Heart right ventricle (tissue), 16 donors: ENCODE results near the gene CRTC3. TPM values are rescaled to one million over a fixed set of nuclear protein-coding genes. Genes with fewer than 3 reads are reported as not detected.
A peak's percentile ranks its signal among the peaks of the same experiment; 100 is the strongest.

ENCODE experiments used
- ATAC-seq, 8 donors: fragments of 200-7000 bp; cut with Tn5 transposase; one replicate each; pipeline ENCODE4 v1.9.1; 2020; ENCODE audit warnings: mild to moderate bottlenecking in 8 of 8, moderate library complexity in 8 of 8, moderate number of reproducible peaks in 1 of 8
- DNase-seq, 2 donors: peaks; one replicate each; pipeline ENCODE4 v3.0.0-alpha.2; 2020
- H3K27ac ChIP-seq, 10 donors: fragments of 200-600 bp; sonication (generic) in 2 of 10; one replicate each; pipeline versions ENCODE4 v1.5.0 to v1.8.0; 2020 to 2022; ENCODE audit warnings: mild to moderate bottlenecking in 3 of 10
- H3K27me3 ChIP-seq, 7 donors: fragments of 200-600 bp; one replicate each; pipeline ENCODE4 v1.8.0; 2021 to 2022; ENCODE audit warnings: mild to moderate bottlenecking in 2 of 7
- H3K36me3 ChIP-seq, 9 donors: fragments of 200-600 bp; sonication (generic) in 1 of 9; one replicate each; pipeline versions ENCODE4 v1.5.0 to v1.8.0; 2020 to 2022; ENCODE audit warnings: mild to moderate bottlenecking in 2 of 9
- H3K4me1 ChIP-seq, 9 donors: fragments of 200-600 bp; sonication (generic) in 1 of 9; one replicate each; pipeline versions ENCODE4 v1.5.0 to v1.8.0; 2020 to 2022; ENCODE audit warnings: mild to moderate bottlenecking in 4 of 9
- H3K4me3 ChIP-seq, 10 donors: fragments of 200-600 bp; sonication (generic) in 2 of 10; one replicate each; pipeline versions ENCODE4 v1.5.0 to v1.8.0; 2020 to 2022; ENCODE audit warnings: mild to moderate bottlenecking in 7 of 10, moderate library complexity in 2 of 10
- H3K9me3 ChIP-seq, 11 donors: fragments of 200-600 bp in 10 of 11; sonication (generic) in 2 of 11; one replicate each; pipeline versions ENCODE4 v1.5.0 to v1.8.0; 2013 to 2022; ENCODE audit warnings: mild to moderate bottlenecking in 2 of 11, control low read depth in 1 of 11, moderate library complexity in 1 of 11
- WGBS, 2 donors: extraction: QIAGEN DNeasy Blood & Tissue Kit; methylation state at CpG; one replicate each; pipeline ENCODE4 v1.1.7; 2013; ENCODE audit warnings: inconsistent platforms in 1 of 2; 5-methylcytosine and 5-hydroxymethylcytosine counted together
- intact Hi-C, 10 donors: fragments of 100-400 bp; cut with DNase I; formaldehyde crosslinking; loops; one replicate each; pipeline versions ENCODE4 v1.11.1 to v1.14.2; 2022
- polyA plus RNA-seq, 2 donors: library from polyadenylated mRNA; stranded (reverse); fragments of 200-250 nt; gene quantifications; one replicate each; pipeline ENCODE4 v1.2.3, GENCODE V29; 2013
- total RNA-seq, 10 donors: library from RNA; stranded (reverse); fragmentation: NEBNext Ultra II Directional in 3 of 10; extraction: Animal tissue kit (Norgen Biotek cat#: 25700) in 3 of 10; gene quantifications; one replicate each; pipeline versions ENCODE4 v1.2.1 to v1.2.4, GENCODE V29; 2021 to 2023
- TF ChIP-seq, protein P1 (sequence below), 9 donors: fragments of 200-600 bp; sonication (generic) in 2 of 9; IDR thresholded peaks; one replicate each; pipeline versions ENCODE4 v1.5.0 to v1.8.0; 2021 to 2022; ENCODE audit warnings: antibody characterized with exemption in 9 of 9, mild to moderate bottlenecking in 5 of 9, moderate library complexity in 1 of 9
- donor health status: Arrhythmogenic right ventricular cardiomyopathy.
- donor health status: ischemic (EF 13 %, LVEDD 7.1; RV severe dilation, severe dysfunction).
- donor health status: healthy with polysubstance abuse.
- donor health status: DM: no; HTN: yes; CAD: no.
- donor health status: DM: no; HTN: no; CAD: no.
- donor health status: ischemic (EF 25% LVEDD 6.9; RV normal size, moderate dysfunction).
- donor health status: ischemic (EF 25% LVEDD 5.7; RV mildly dilated, moderate dysfunction).
- donor health status: healthy.
- donor health status: DM: yes; HTN: yes; CAD: no.
- donor health status: Ischemic cardiomyopathy.
- donor health status: ischemic (EF 35%, LVEDD 5.7; RV mildly dilated, moderate dysfunction).
- donor health status: nonischemic (EF 11% LVEDD 7.7; RV severe dilation, severe dysfunction).
- donor health status: DM: yes; HTN: yes; CAD: no.
- donor health status: PGD.
- donor health status: ischemic (EF 29% LVEDD 5.4; RV normal size, mild dysfunction).
- donor health status: nonischemic (EF 23%, LVEDD 6.1; RV moderate dilation, normal function).

Gene CRTC3
- total and polyA plus RNA-seq, 12 donors: 11.5 to 34.9 (median 28.3) TPM

DNA sequence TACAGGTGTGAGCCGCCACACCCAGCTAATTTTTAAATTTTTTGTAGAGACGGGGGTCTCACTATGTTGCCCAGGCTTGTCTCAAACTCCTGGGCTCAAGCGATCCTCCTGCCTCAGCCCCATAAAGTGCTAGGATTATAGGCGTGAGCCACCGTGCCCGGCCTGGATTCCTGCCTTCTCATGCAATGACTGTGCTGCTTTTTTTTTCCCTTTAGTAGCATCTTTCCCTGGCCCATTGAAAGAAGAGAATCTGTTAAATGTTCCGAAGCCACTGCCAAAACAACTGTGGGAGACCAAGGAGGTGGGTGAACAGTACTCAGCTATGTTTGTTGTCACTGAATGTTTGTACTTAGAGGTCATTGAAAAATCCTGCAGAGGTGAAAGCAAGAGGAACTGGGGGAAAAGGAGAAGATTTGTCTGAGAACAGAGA is 88.0 kb downstream of the CRTC3 start:
- H3K36me3 ChIP-seq: peaks cover 0 to 99% (median 32%) of the 10 kb centered on the region in 9 donors
- intact Hi-C loops: loop anchor here in 2 of 10 donors (10.0 kb wide), 1 partner anchor 293 kb away; no protein-coding TSS in a partner anchor
- 81 to 82% methylated on average over 7 of the region's 7 CpGs for WGBS, 2 donors
- H3K4me1 ChIP-seq: peaks cover 0 to 17% (median 0%) of the 10 kb centered on the region in 9 donors
- ATAC-seq (peak in 3 of 8 donors; percentile 17 to 29 (median 27)), DNase-seq (no peak)
- no peaks in the 10 kb centered on the region for H3K27me3 ChIP-seq
- TF ChIP-seq, protein P1, sequence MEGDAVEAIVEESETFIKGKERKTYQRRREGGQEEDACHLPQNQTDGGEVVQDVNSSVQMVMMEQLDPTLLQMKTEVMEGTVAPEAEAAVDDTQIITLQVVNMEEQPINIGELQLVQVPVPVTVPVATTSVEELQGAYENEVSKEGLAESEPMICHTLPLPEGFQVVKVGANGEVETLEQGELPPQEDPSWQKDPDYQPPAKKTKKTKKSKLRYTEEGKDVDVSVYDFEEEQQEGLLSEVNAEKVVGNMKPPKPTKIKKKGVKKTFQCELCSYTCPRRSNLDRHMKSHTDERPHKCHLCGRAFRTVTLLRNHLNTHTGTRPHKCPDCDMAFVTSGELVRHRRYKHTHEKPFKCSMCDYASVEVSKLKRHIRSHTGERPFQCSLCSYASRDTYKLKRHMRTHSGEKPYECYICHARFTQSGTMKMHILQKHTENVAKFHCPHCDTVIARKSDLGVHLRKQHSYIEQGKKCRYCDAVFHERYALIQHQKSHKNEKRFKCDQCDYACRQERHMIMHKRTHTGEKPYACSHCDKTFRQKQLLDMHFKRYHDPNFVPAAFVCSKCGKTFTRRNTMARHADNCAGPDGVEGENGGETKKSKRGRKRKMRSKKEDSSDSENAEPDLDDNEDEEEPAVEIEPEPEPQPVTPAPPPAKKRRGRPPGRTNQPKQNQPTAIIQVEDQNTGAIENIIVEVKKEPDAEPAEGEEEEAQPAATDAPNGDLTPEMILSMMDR (IDR thresholded peaks at IDR 0.05): no peak
- no peak overlapping the region for H3K4me3 ChIP-seq
- H3K27ac ChIP-seq: peak overlapping the region in 5 of 10 donors; percentile 9 to 38 (median 12)
- no peaks in the 10 kb centered on the region for H3K9me3 ChIP-seq

DNA sequence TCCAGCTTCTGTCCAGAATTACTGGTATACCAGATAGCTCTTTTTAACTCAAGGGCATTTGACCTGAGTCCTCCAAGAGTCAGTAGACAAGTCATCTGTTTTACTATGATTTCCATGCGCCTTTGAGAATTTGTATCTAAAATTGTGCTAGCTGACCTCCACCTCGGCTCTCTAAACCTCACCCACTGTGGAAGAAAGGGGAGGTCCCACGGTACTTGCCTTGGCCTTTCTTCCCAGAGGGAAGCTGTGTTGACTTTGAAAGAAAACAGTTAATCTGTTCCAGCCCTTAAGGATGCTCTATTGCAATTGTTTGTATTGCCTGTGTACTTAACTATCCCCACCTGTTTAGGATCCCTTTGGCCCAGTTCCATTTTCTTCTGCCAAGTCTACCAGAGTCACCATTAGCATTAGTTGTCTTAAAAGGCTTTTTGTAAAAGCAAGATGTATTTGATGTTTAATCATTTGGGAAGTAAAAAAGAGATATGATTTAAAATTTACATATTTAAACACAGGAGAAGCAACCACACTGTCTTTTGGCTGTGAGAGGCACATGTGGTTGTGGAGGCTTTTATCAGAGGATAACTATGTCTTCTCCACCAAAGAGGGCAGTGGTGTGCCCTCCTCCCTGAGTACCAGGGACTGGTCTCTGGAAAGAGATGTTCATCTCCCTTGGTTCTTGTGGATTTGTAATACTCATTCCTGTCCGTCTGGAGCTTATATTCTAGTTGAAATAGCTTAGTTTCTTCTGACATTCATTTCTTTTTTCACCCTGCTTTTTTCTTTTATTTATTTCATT is 88.8 kb downstream of the CRTC3 start:
- intact Hi-C loops: loop anchor here in 2 of 10 donors (10.0 kb wide), 1 partner anchor 294 kb away; no protein-coding TSS in a partner anchor
- no peaks in the 10 kb centered on the region for H3K27me3 ChIP-seq
- no peak overlapping the region for H3K4me3 ChIP-seq
- no peaks in the 10 kb centered on the region for H3K9me3 ChIP-seq
- H3K4me1 ChIP-seq: peaks cover 0 to 17% (median 0%) of the 10 kb centered on the region in 9 donors
- ATAC-seq: peak; percentile 18 to 63 (median 47)
- 84 to 90% methylated on average over 4 of the region's 4 CpGs for WGBS, 2 donors
- TF ChIP-seq, protein P1 (IDR thresholded peaks at IDR 0.05): no peak
- peaks cover 0 to 100% (median 40%) of the 10 kb centered on the region in 9 donors for H3K36me3 ChIP-seq
- DNase-seq: no peak
- H3K27ac ChIP-seq: peak overlapping the region in 4 of 10 donors; percentile 4 to 28 (median 17)

DNA sequence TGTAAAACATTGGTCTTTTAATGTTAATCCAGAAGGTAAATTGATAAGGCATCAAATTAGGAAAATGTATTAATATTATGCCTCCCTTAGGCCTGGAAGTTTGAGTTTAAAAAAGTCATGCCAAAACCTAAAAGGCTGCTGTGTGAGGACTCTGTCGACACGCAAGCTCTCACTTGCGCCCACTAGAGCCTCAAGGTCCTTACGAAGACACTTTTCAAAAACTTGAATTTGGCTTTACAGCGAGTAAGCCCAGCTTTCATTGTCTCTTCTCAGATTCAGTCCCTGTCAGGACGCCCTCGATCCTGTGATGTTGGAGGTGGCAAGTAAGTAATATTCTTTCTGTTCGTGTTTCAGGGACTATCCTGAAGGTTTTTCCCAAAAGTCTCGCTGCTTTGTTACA is 89.7 kb downstream of the CRTC3 start:
- Histone ChIP-seq H3K4me1 (peaks cover 0 to 23% (median 3%) of the 10 kb centered on the region in 9 donors), H3K27ac (peak overlapping the region in 3 of 10 donors; percentile 12 to 22 (median 22)), H3K9me3 (no peaks in the 10 kb centered on the region), H3K27me3 (no peaks in the 10 kb centered on the region), H3K4me3 (no peak overlapping the region), H3K36me3 (peaks cover 0 to 100% (median 44%) of the 10 kb centered on the region in 9 donors)
- 90 to 92% methylated on average over 9 of the region's 9 CpGs for WGBS, 2 donors
- TF ChIP-seq, protein P1 (IDR thresholded peaks at IDR 0.05): no peak
- intact Hi-C loops: loop anchor here in 2 of 10 donors (10.0 kb wide), 1 partner anchor 295 kb away; no protein-coding TSS in a partner anchor
- ATAC-seq (no peak), DNase-seq (no peak)

DNA sequence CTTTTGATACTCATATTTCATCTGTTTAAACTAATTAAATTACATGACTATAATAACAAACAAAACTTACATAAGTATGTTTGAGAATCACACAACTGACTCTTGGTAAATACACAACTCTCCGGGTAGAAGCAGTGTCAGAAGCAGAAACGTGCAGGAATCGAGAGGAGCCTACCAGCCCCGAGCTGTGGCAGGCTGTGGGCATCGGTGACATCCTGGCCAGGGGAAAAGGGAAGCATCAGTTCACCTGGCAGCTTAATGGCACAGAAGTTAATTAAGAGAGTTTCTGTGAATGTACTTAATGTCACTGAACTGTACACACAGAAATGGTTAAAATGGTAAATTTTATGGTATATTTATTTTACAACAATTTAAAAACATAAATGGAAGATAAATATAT is 90.2 kb downstream of the CRTC3 start:
- DNase-seq: no peak
- ATAC-seq: no peak
- Histone ChIP-seq H3K36me3 (peaks cover 0 to 100% (median 47%) of the 10 kb centered on the region in 9 donors), H3K27me3 (no peaks in the 10 kb centered on the region), H3K9me3 (no peaks in the 10 kb centered on the region), H3K4me1 (peaks cover 0 to 23% (median 3%) of the 10 kb centered on the region in 9 donors), H3K27ac (peak overlapping the region in 4 of 10 donors; percentile 9 to 30 (median 25)), H3K4me3 (no peak overlapping the region)
- TF ChIP-seq, protein P1 (IDR thresholded peaks at IDR 0.05): no peak
- 79 to 90% methylated on average over 5 of the region's 5 CpGs for WGBS, 2 donors
- intact Hi-C loops: loop anchor here in 2 of 10 donors (10.0 kb wide), 1 partner anchor 295 kb away; no protein-coding TSS in a partner anchor
